HEK293 (cell line): ENCODE measurements around the gene TAPBPL.

Source experiments
- FEZF1 ChIP-seq: fragments of 450-650 bp; formaldehyde crosslinking; IDR thresholded peaks from 2 replicates; pipeline ENCODE4 v1.5.1; 2016; ENCODE audit warnings: missing biosample characterization, missing genetic modification characterization
- GLIS2 ChIP-seq: fragments of 450-650 bp; formaldehyde crosslinking; IDR thresholded peaks from 2 replicates; pipeline ENCODE4 v1.5.1; 2016; ENCODE audit warnings: missing biosample characterization, missing genetic modification characterization
- HIC1 ChIP-seq: fragments of 450-650 bp; formaldehyde crosslinking; IDR thresholded peaks from 2 replicates; pipeline ENCODE4 v1.5.1; 2016; ENCODE audit warnings: missing biosample characterization, missing genetic modification characterization
- KLF16 ChIP-seq: fragments of 450-650 bp; formaldehyde crosslinking; IDR thresholded peaks from 2 replicates; pipeline ENCODE4 v1.5.1; 2017; ENCODE audit warnings: missing biosample characterization, missing genetic modification characterization
- MEIS1 ChIP-seq: sonication (generic); formaldehyde crosslinking; IDR thresholded peaks from 2 replicates; pipeline ENCODE4 v1.8.1; 2022; ENCODE audit warnings: missing genetic modification reagents, mild to moderate bottlenecking, borderline replicate concordance
- MZF1 ChIP-seq: fragments of 450-650 bp; formaldehyde crosslinking; IDR thresholded peaks from 2 replicates; pipeline ENCODE4 v1.5.1; 2017; ENCODE audit warnings: missing biosample characterization, missing genetic modification characterization, borderline replicate concordance
- PATZ1 ChIP-seq: fragments of 450-650 bp; formaldehyde crosslinking; IDR thresholded peaks from 2 replicates; pipeline ENCODE4 v1.5.1; 2016; ENCODE audit warnings: missing biosample characterization, missing genetic modification characterization
- PRDM10 ChIP-seq: fragments of 450-650 bp; formaldehyde crosslinking; IDR thresholded peaks from 2 replicates; pipeline ENCODE4 v1.5.1; 2016; ENCODE audit warnings: missing biosample characterization, missing genetic modification characterization
- PRDM4 ChIP-seq: fragments of 450-650 bp; formaldehyde crosslinking; IDR thresholded peaks from 2 replicates; pipeline ENCODE4 v1.5.1; 2017; ENCODE audit warnings: missing biosample characterization, missing genetic modification characterization
- SP7 ChIP-seq: fragments of 450-650 bp; formaldehyde crosslinking; IDR thresholded peaks from 2 replicates; pipeline ENCODE4 v1.5.1; 2016; ENCODE audit warnings: missing biosample characterization, missing genetic modification characterization
- WT1 ChIP-seq: fragments of 450-650 bp; formaldehyde crosslinking; IDR thresholded peaks from 2 replicates; pipeline ENCODE4 v1.5.1; 2016; ENCODE audit warnings: missing biosample characterization, missing genetic modification characterization
- ZBTB20 ChIP-seq: fragments of 450-650 bp; formaldehyde crosslinking; IDR thresholded peaks from 2 replicates; pipeline ENCODE4 v1.5.1; 2016; ENCODE audit warnings: missing biosample characterization, missing genetic modification characterization
- ZFHX2 ChIP-seq: fragments of 450-650 bp; formaldehyde crosslinking; conservative IDR thresholded peaks from 2 replicates; pipeline ENCODE4 v1.5.1; 2016; ENCODE audit warnings: missing biosample characterization, missing genetic modification characterization
- ZNF18 ChIP-seq: fragments of 450-650 bp; formaldehyde crosslinking; IDR thresholded peaks from 2 replicates; pipeline ENCODE4 v1.5.1; 2016; ENCODE audit warnings: missing biosample characterization, missing genetic modification characterization
- ZNF341 ChIP-seq: fragments of 450-650 bp; formaldehyde crosslinking; IDR thresholded peaks from 2 replicates; pipeline ENCODE4; 2016; ENCODE audit warnings: low read depth, missing biosample characterization, missing genetic modification characterization
- ZNF362 ChIP-seq: fragments of 450-650 bp; formaldehyde crosslinking; IDR thresholded peaks from 2 replicates; pipeline ENCODE4 v1.5.1; 2016; ENCODE audit warnings: missing biosample characterization, missing genetic modification characterization
- ZNF423 ChIP-seq: fragments of 450-650 bp; formaldehyde crosslinking; IDR thresholded peaks from 2 replicates; pipeline ENCODE4 v1.5.1; 2016; ENCODE audit warnings: missing biosample characterization, missing genetic modification characterization
- ZNF501 ChIP-seq: fragments of 450-650 bp; formaldehyde crosslinking; IDR thresholded peaks from 2 replicates; pipeline ENCODE4 v1.5.1; 2016; ENCODE audit warnings: missing biosample characterization, missing genetic modification characterization
- ZNF610 ChIP-seq: fragments of 450-650 bp; formaldehyde crosslinking; IDR thresholded peaks from 2 replicates; pipeline ENCODE4 v1.5.1; 2016; ENCODE audit warnings: missing biosample characterization, missing genetic modification characterization, borderline replicate concordance
- ZNF629 ChIP-seq: fragments of 450-650 bp; formaldehyde crosslinking; IDR thresholded peaks from 2 replicates; pipeline ENCODE4 v1.5.1; 2017; ENCODE audit warnings: missing biosample characterization, missing genetic modification characterization
- ZNF692 ChIP-seq: fragments of 450-650 bp; formaldehyde crosslinking; IDR thresholded peaks from 2 replicates; pipeline ENCODE4 v1.5.1; 2016; ENCODE audit warnings: missing biosample characterization, missing genetic modification characterization
- ZNF843 ChIP-seq: fragments of 450-650 bp; formaldehyde crosslinking; IDR thresholded peaks from 2 replicates; pipeline ENCODE4 v1.5.1; 2016; ENCODE audit warnings: missing biosample characterization, missing genetic modification characterization
- ZXDB ChIP-seq: fragments of 450-650 bp; formaldehyde crosslinking; IDR thresholded peaks from 2 replicates; pipeline ENCODE4 v1.5.1; 2016; ENCODE audit warnings: missing biosample characterization, missing genetic modification characterization

TAPBPL gene

GRCh38 chr12:6493497-6494257 is 41.8 kb downstream of the TAPBPL start, which contains the start of gene NCAPD2 (continued):
- TF ChIP-seq ZNF362 (tag by site-specific recombination) (peak; percentile 73), MZF1 (tag by site-specific recombination) (peak; percentile 100), KLF16 (tag by site-specific recombination) (peak; percentile 15), ZXDB (tag by site-specific recombination) (0 out of 2 replicates have a peak, but pooled peaks have one; percentile 11), ZNF341 (tag by site-specific recombination) (0 out of 2 replicates have a peak, but pooled peaks have one; percentile 39), ZNF629 (tag by site-specific recombination) (peak; percentile 11; the same call in 1 of the 2 replicates), ZBTB20 (tag by site-specific recombination) (peak; percentile 73), ZNF423 (tag by site-specific recombination) (no peak), ZNF18 (tag by site-specific recombination) (peak; percentile 36; the same call in 1 of the 2 replicates), FEZF1 (0 out of 2 replicates have a peak, but pooled peaks have one; percentile 11), MEIS1 (CRISPR knock-in tag) (no peak), ZFHX2 (peak; percentile 89), WT1 (peak; percentile 38), ZNF692 (tag by site-specific recombination) (peak; percentile 3; the same call in 1 of the 2 replicates), ZNF610 (tag by site-specific recombination) (peak; percentile 50; the same call in 1 of the 2 replicates), HIC1 (0 out of 2 replicates have a peak, but pooled peaks have one; percentile 31), ZNF843 (tag by site-specific recombination) (peak; percentile 10; the same call in 1 of the 2 replicates), PRDM10 (tag by site-specific recombination) (peak; percentile 57; the same call in 1 of the 2 replicates), PATZ1 (tag by site-specific recombination) (peak; percentile 99), PRDM4 (peak; percentile 37; the same call in 1 of the 2 replicates), GLIS2 (tag by site-specific recombination) (peak; percentile 74), SP7 (tag by site-specific recombination) (peak; percentile 27; the same call in 1 of the 2 replicates), ZNF501 (tag by site-specific recombination) (peak; percentile 71)
